ENCODE measurements around the gene GSPT1.
"Not testable (repeated sequence)": the region's sequence is repeated elsewhere in the genome, so short reads cannot be mapped to it uniquely, and the experiment has no call there.

Gene GSPT1

DNA sequence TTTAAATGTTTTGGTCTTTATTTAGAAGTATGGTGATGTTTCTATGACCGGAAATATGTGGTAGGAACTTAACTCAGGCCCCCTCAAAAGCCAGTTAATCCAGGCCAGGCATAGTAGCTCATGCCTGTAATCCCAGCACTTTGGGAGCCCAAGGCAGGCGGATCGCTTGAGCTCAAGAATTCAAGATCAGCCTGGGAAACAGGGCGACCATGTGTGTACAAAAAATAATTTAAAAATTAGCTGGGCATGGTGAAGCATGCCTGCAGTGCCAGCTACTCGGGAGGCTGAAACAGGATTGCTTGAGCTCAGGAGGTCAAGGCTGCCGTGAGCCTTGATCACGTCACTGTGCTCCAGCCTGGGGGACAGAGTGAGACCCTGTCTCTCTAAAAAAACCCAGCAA, 74.7 kb downstream of the GSPT1 start:
- TF ChIP-seq, protein P1, sequence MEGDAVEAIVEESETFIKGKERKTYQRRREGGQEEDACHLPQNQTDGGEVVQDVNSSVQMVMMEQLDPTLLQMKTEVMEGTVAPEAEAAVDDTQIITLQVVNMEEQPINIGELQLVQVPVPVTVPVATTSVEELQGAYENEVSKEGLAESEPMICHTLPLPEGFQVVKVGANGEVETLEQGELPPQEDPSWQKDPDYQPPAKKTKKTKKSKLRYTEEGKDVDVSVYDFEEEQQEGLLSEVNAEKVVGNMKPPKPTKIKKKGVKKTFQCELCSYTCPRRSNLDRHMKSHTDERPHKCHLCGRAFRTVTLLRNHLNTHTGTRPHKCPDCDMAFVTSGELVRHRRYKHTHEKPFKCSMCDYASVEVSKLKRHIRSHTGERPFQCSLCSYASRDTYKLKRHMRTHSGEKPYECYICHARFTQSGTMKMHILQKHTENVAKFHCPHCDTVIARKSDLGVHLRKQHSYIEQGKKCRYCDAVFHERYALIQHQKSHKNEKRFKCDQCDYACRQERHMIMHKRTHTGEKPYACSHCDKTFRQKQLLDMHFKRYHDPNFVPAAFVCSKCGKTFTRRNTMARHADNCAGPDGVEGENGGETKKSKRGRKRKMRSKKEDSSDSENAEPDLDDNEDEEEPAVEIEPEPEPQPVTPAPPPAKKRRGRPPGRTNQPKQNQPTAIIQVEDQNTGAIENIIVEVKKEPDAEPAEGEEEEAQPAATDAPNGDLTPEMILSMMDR (IDR thresholded peaks at IDR 0.05; ENCODE audit: insufficient read depth, low read depth, low read length, missing control alignments) = no peak
- no peak for DNase-seq (ENCODE audit: low read depth)
- no peak overlapping the region for H3K4me3 ChIP-seq (ENCODE audit: low read length)

DNA sequence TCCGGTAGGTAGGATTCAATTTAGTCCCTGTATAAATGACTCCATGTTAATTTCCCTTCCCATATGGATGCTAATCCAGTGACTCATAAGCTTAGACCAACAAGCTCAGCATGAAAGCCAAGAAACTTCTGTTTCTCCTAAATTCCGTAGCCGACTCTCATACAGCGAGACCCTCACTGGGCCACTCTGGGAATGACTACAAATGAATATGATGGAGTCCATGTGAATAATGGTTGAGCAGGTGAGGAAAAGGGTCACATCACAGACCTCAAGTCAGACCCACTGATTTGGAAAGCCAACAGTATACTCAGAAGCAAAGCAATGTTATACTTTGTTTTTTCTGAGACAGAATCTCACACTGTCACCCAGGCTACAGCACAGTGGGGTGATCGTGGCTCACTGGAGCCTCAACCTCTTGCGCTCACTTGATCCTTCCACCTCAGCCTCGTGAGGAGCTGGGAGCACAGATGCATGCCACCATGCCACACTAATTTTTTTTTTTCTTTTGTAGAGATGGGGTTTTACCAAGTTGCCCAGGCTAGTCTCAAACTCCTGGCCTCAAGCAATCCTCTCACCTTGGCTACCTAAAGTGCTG, 79.0 kb downstream of the GSPT1 start:
- no peak overlapping the region for H3K4me3 ChIP-seq (ENCODE audit: low read length)
- DNase-seq (ENCODE audit: low read depth) = peak; percentile 57
- TF ChIP-seq, protein P1 (IDR thresholded peaks at IDR 0.05; ENCODE audit: insufficient read depth, low read depth, low read length, missing control alignments) = no peak

DNA sequence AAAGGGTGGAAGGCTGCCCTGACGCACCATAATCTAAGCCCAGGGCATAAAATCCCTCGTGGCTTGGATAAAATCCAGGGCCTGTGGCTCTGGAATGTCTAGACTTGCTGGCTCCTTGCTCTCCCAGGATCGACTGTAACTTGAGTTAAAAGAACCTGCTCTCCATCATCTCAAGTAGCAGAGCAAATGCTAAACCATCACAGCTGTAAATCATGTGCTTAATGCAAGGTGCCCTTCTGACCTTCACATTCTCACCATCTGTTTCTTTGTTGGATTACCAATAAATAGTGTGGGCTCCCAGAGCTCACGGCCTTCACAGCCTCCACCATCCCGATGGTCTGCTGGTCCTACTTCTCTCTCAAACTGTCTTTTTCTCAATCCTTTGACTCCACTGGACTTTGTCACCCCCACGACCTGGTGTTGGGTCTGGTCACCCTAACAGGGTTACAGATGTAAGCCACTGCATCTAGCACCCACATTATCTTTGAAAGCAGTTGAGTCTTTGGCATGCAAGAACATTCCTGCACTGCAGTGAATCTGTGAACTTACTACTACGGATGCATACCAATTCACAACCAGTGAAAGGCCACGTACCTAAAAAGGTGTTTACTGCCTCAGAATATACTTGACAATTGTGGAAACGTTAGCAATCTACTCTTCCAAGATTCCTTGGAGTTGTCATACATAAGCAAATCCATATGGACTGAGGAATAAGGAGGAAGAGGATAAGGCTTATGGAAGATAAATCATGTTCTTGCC, 79.7 kb downstream of the GSPT1 start:
- TF ChIP-seq, protein P1 (IDR thresholded peaks at IDR 0.05; ENCODE audit: insufficient read depth, low read depth, low read length, missing control alignments) = no peak
- no peak overlapping the region for H3K4me3 ChIP-seq (ENCODE audit: low read length)
- peak; percentile 28 for DNase-seq (ENCODE audit: low read depth)

GRCh38 chr16:11835309-11835708, 80.4 kb downstream of the GSPT1 start:
- TF ChIP-seq, protein P1 (IDR thresholded peaks at IDR 0.05; ENCODE audit: insufficient read depth, low read depth, low read length, missing control alignments) = no peak
- no peak overlapping the region for H3K4me3 ChIP-seq (ENCODE audit: low read length)
- DNase-seq (ENCODE audit: low read depth) = no peak

DNA sequence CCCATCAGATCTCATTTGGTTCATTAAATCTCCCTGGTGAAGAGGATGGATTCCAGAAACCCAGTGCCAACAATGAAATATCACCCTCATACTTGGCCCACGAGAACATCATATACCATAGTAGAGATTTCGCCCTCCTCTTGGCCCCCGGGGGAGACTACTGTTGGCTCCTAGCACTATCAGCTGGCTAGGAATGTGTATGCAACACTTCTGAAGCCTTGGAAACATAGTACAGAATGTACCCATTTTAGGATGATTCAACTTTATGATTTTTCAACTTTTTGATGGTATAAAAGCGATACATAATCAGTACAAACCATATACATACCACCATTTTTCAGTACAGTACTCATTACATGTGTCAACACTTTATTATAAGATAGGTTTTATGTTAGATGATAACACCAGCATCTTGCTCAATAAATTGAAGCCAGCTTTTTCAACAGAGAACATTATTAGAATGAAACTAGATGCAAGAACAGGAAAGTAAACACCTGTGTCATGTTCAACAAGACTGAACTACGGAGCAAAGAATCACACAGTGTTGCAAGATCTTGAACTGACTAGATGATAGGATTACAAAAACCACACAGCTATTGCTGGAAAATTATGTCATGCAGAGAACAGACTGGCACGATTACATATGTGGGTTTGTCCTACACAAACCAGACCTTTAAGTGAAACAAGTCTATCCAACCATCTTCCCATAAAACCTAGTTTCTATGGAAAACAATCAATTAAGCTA, 81.6 kb downstream of the GSPT1 start:
- H3K4me3 ChIP-seq (ENCODE audit: low read length) = no peak overlapping the region
- DNase-seq (ENCODE audit: low read depth) = peak; percentile 97
- TF ChIP-seq, protein P1 (IDR thresholded peaks at IDR 0.05; ENCODE audit: insufficient read depth, low read depth, low read length, missing control alignments) = no peak

DNA sequence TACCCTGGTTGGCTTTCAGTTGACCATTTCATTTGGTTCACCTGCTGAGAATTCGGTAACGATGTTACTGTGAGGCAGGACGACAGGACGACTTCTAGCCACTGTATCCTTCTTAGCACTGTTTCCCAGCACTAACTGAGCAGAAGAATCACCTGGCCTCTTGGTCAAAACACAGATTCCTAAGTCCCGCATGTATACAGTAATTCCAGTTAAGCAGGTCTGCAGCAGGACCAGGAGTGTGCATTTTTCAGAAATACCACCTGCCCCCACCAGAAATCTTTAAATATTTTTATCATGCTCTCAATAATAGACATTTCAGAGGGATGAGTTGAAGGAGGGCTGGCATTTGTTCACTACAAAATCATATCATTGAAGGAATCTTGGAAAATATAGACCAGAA, 87.1 kb downstream of the GSPT1 start:
- TF ChIP-seq, protein P1 (IDR thresholded peaks at IDR 0.05; ENCODE audit: insufficient read depth, low read depth, low read length, missing control alignments) = no peak
- no peak for DNase-seq (ENCODE audit: low read depth)
- H3K4me3 ChIP-seq (ENCODE audit: low read length) = no peak overlapping the region

- not testable (repeated sequence) for DNase-seq (ENCODE audit: low read depth); H3K4me3 ChIP-seq (ENCODE audit: low read length)
These were observed 90.1 kb downstream of the GSPT1 start for GRCh38 chr16:11825520-11826165.
